ENCODE data around the gene MAGI1.

Gene MAGI1

GRCh38 chr3:65945953-65946352 lies 92.8 kb downstream of the MAGI1 start:
- DNase-seq (ENCODE audit: low read depth), result no peak

GRCh38 chr3:65945480-65945879 lies 93.2 kb downstream of the MAGI1 start:
- peak; percentile 48 for DNase-seq (ENCODE audit: low read depth)

- no peak for DNase-seq (ENCODE audit: low read depth)
Measured at GRCh38 chr3:65944252-65944651, 94.5 kb downstream of the MAGI1 start.

GRCh38 chr3:65939801-65940246 lies 98.9 kb downstream of the MAGI1 start:
- no peak for DNase-seq (ENCODE audit: low read depth)

- no peak for DNase-seq (ENCODE audit: low read depth)
Measured at GRCh38 chr3:65939184-65939583, 99.5 kb downstream of the MAGI1 start.

GRCh38 chr3:65938676-65939075 lies 100.0 kb downstream of the MAGI1 start:
- DNase-seq (ENCODE audit: low read depth), result no peak

GRCh38 chr3:65938147-65938546 lies 100.6 kb downstream of the MAGI1 start:
- DNase-seq (ENCODE audit: low read depth), result no peak

GRCh38 chr3:65936908-65937638 lies 101.6 kb downstream of the MAGI1 start:
- DNase-seq (ENCODE audit: low read depth), result no peak

GRCh38 chr3:65935724-65936123 lies 103.0 kb downstream of the MAGI1 start:
- no peak for DNase-seq (ENCODE audit: low read depth)

GRCh38 chr3:65930648-65931047 lies 108.1 kb downstream of the MAGI1 start:
- no peak for DNase-seq (ENCODE audit: low read depth)

- DNase-seq (ENCODE audit: low read depth), result no peak
Measured at GRCh38 chr3:65928110-65928509, 110.6 kb downstream of the MAGI1 start.

GRCh38 chr3:65927576-65927975 lies 111.1 kb downstream of the MAGI1 start:
- DNase-seq (ENCODE audit: low read depth), result peak; percentile 41

- DNase-seq (ENCODE audit: low read depth), result no peak
Measured at GRCh38 chr3:65925254-65925954, 113.3 kb downstream of the MAGI1 start.

GRCh38 chr3:65924762-65925161 lies 114.0 kb downstream of the MAGI1 start:
- DNase-seq (ENCODE audit: low read depth), result no peak

GRCh38 chr3:65922441-65922840 lies 116.3 kb downstream of the MAGI1 start:
- no peak for DNase-seq (ENCODE audit: low read depth)

- no peak for DNase-seq (ENCODE audit: low read depth)
Measured at GRCh38 chr3:65919826-65920225, 118.9 kb downstream of the MAGI1 start.

- no peak for DNase-seq (ENCODE audit: low read depth)
Measured at GRCh38 chr3:65915477-65915876, 123.2 kb downstream of the MAGI1 start.

GRCh38 chr3:65914740-65915367 lies 123.9 kb downstream of the MAGI1 start:
- DNase-seq (ENCODE audit: low read depth), result peak; percentile 35

GRCh38 chr3:65914032-65914739 lies 124.5 kb downstream of the MAGI1 start:
- DNase-seq (ENCODE audit: low read depth), result peak; percentile 14

GRCh38 chr3:65912647-65913046 lies 126.1 kb downstream of the MAGI1 start:
- no peak for DNase-seq (ENCODE audit: low read depth)

GRCh38 chr3:65908588-65908987 lies 130.1 kb downstream of the MAGI1 start:
- no peak for DNase-seq (ENCODE audit: low read depth)

Measured in ELR (cell line).